GM21367 (cell line): ENCODE measurements around the gene GRK6.
"Not testable (repeated sequence)": the region's sequence is repeated elsewhere in the genome, so short reads cannot be mapped to it uniquely, and the experiment has no call there.

ENCODE experiments used
- ATAC-seq: cut with Tn5 transposase; IDR thresholded peaks from one replicate; pipeline ENCODE4 v1.9.1; 2021; ENCODE audit not compliant: unreplicated experiment

The GRK6 gene

GRCh38 chr5:177397875-177398390 lies 28.5 kb upstream of the GRK6 start:
- no peak for ATAC-seq

- ATAC-seq: no peak
Measured at GRCh38 chr5:177399997-177400868, 26.2 kb upstream of the GRK6 start, which contains the start of gene PFN3. TSS of gene PFN3 (minus strand) at chr5:177400661. CDS start at chr5:177400576, 85 bp downstream.

GRCh38 chr5:177402271-177403043 lies 24.0 kb upstream of the GRK6 start:
- no peak for ATAC-seq

- ATAC-seq: no peak
Measured at GRCh38 chr5:177403102-177403791, 23.2 kb upstream of the GRK6 start.

- ATAC-seq: peak; percentile 58
Measured at GRCh38 chr5:177403792-177404640, 22.5 kb upstream of the GRK6 start.

- ATAC-seq: no peak
Measured at GRCh38 chr5:177404641-177405179, 21.8 kb upstream of the GRK6 start.

GRCh38 chr5:177405312-177405711 lies 21.2 kb upstream of the GRK6 start:
- ATAC-seq: no peak

GRCh38 chr5:177405805-177406204 lies 20.7 kb upstream of the GRK6 start:
- ATAC-seq: no peak

GRCh38 chr5:177409043-177409801 lies 17.3 kb upstream of the GRK6 start, which contains the start of gene F12:
TSS of gene F12 (minus strand) at chr5:177409564. CDS start at chr5:177409527, 37 bp downstream.
- ATAC-seq: no peak

GRCh38 chr5:177410575-177410974 lies 15.9 kb upstream of the GRK6 start:
- no peak for ATAC-seq

GRCh38 chr5:177412603-177413233 lies 13.8 kb upstream of the GRK6 start:
- peak; percentile 48 for ATAC-seq

- no peak for ATAC-seq
Measured at GRCh38 chr5:177414481-177414880, 12.0 kb upstream of the GRK6 start.

- not testable (repeated sequence) for ATAC-seq
Measured at GRCh38 chr5:177417081-177417480, 9.4 kb upstream of the GRK6 start.

GRCh38 chr5:177419046-177419445 lies 7.4 kb upstream of the GRK6 start:
- ATAC-seq: no peak

- ATAC-seq: not testable (repeated sequence)
Measured at GRCh38 chr5:177420472-177420871, 6.0 kb upstream of the GRK6 start.

- no peak for ATAC-seq
Measured at GRCh38 chr5:177421062-177421798, 5.2 kb upstream of the GRK6 start.

GRCh38 chr5:177423671-177424070 lies 2.8 kb upstream of the GRK6 start:
- no peak for ATAC-seq
